PC-9 (cell line): ENCODE results near the gene GNB1.

Experiments used
- EZH2 ChIP-seq: fragments of 200-600 bp; sonication (generic); IDR thresholded peaks from 2 replicates; pipeline ENCODE4 v1.8.0; 2017; ENCODE audit warnings: antibody characterized with exemption, low read depth
- TF ChIP-seq, protein P1 (sequence below): fragments of 200-600 bp; sonication (generic); conservative IDR thresholded peaks from 2 replicates; pipeline ENCODE4 v1.6.1; 2017; ENCODE audit warnings: mixed run types, antibody characterized with exemption, mild to moderate bottlenecking, moderate library complexity

DNA sequence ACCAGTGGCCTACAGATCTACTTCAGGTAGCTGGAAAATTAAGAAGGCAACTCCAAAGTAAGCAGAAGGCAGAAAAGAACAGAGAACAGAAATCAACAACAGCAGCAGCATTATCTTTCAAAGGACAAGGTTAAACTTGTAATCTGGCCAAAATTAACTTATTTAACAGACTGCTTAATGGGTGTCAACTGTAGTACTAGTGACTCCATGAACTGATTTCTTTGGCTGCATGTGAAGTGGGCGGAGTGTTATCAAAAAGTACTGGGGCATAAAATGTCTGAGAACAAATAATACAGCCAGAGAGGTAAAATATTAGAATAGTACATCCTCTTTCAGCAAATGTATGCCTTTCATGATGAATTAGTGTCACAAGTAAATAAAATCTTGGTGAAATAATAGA, 88.0 kb downstream of the GNB1 start:
- TF ChIP-seq, protein P1, sequence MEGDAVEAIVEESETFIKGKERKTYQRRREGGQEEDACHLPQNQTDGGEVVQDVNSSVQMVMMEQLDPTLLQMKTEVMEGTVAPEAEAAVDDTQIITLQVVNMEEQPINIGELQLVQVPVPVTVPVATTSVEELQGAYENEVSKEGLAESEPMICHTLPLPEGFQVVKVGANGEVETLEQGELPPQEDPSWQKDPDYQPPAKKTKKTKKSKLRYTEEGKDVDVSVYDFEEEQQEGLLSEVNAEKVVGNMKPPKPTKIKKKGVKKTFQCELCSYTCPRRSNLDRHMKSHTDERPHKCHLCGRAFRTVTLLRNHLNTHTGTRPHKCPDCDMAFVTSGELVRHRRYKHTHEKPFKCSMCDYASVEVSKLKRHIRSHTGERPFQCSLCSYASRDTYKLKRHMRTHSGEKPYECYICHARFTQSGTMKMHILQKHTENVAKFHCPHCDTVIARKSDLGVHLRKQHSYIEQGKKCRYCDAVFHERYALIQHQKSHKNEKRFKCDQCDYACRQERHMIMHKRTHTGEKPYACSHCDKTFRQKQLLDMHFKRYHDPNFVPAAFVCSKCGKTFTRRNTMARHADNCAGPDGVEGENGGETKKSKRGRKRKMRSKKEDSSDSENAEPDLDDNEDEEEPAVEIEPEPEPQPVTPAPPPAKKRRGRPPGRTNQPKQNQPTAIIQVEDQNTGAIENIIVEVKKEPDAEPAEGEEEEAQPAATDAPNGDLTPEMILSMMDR, result no peak
- TF ChIP-seq EZH2, result no peak
